ENCODE results near the gene DPH1.

DNA sequence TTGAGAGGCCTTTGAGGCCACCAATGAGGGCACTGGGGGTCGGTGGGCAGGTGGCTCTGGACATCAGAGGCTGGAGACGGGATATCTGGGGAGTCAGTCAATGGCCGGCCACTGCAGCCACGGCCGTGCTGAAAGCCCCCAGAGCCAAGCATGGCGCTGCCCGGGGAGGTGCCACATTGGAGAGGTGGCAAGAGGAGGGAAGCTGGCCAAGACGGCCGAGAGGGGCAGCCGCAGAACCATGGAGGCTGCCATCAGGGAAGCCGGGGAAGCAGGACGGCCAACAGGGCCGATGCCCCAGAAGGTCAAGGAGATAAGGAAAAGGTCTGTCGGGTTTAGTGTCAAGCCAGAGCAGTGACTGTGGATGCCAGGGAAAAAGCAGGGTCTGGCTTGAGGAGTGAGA lies 14.6 kb upstream of the DPH1 start:
- TF ChIP-seq, protein P1, sequence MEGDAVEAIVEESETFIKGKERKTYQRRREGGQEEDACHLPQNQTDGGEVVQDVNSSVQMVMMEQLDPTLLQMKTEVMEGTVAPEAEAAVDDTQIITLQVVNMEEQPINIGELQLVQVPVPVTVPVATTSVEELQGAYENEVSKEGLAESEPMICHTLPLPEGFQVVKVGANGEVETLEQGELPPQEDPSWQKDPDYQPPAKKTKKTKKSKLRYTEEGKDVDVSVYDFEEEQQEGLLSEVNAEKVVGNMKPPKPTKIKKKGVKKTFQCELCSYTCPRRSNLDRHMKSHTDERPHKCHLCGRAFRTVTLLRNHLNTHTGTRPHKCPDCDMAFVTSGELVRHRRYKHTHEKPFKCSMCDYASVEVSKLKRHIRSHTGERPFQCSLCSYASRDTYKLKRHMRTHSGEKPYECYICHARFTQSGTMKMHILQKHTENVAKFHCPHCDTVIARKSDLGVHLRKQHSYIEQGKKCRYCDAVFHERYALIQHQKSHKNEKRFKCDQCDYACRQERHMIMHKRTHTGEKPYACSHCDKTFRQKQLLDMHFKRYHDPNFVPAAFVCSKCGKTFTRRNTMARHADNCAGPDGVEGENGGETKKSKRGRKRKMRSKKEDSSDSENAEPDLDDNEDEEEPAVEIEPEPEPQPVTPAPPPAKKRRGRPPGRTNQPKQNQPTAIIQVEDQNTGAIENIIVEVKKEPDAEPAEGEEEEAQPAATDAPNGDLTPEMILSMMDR (IDR thresholded peaks at IDR 0.05; ENCODE audit: low read depth, low read length, missing input control) = no peak
- TF ChIP-seq, protein P2, sequence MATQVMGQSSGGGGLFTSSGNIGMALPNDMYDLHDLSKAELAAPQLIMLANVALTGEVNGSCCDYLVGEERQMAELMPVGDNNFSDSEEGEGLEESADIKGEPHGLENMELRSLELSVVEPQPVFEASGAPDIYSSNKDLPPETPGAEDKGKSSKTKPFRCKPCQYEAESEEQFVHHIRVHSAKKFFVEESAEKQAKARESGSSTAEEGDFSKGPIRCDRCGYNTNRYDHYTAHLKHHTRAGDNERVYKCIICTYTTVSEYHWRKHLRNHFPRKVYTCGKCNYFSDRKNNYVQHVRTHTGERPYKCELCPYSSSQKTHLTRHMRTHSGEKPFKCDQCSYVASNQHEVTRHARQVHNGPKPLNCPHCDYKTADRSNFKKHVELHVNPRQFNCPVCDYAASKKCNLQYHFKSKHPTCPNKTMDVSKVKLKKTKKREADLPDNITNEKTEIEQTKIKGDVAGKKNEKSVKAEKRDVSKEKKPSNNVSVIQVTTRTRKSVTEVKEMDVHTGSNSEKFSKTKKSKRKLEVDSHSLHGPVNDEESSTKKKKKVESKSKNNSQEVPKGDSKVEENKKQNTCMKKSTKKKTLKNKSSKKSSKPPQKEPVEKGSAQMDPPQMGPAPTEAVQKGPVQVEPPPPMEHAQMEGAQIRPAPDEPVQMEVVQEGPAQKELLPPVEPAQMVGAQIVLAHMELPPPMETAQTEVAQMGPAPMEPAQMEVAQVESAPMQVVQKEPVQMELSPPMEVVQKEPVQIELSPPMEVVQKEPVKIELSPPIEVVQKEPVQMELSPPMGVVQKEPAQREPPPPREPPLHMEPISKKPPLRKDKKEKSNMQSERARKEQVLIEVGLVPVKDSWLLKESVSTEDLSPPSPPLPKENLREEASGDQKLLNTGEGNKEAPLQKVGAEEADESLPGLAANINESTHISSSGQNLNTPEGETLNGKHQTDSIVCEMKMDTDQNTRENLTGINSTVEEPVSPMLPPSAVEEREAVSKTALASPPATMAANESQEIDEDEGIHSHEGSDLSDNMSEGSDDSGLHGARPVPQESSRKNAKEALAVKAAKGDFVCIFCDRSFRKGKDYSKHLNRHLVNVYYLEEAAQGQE (IDR thresholded peaks at IDR 0.05) = no peak
- TF ChIP-seq GABPA (IDR thresholded peaks at IDR 0.05 in 1 of 2, conservative IDR thresholded peaks at IDR 0.05 in 1 of 2) (no peak), SP1 (IDR thresholded peaks at IDR 0.05) (no peak), HNF4A (conservative IDR thresholded peaks at IDR 0.05) (no peak), TAF1 (conservative IDR thresholded peaks at IDR 0.05) (no peak), EGR1 (IDR thresholded peaks at IDR 0.05; ENCODE audit: low read depth in 2 of 2) (no peak), FOXA1 (IDR thresholded peaks at IDR 0.05) (no peak), JUND (IDR thresholded peaks at IDR 0.05) (no peak)
- TF ChIP-seq, protein P3, sequence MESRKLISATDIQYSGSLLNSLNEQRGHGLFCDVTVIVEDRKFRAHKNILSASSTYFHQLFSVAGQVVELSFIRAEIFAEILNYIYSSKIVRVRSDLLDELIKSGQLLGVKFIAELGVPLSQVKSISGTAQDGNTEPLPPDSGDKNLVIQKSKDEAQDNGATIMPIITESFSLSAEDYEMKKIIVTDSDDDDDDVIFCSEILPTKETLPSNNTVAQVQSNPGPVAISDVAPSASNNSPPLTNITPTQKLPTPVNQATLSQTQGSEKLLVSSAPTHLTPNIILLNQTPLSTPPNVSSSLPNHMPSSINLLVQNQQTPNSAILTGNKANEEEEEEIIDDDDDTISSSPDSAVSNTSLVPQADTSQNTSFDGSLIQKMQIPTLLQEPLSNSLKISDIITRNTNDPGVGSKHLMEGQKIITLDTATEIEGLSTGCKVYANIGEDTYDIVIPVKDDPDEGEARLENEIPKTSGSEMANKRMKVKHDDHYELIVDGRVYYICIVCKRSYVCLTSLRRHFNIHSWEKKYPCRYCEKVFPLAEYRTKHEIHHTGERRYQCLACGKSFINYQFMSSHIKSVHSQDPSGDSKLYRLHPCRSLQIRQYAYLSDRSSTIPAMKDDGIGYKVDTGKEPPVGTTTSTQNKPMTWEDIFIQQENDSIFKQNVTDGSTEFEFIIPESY (IDR thresholded peaks at IDR 0.05) = no peak
- TF ChIP-seq, protein P4, sequence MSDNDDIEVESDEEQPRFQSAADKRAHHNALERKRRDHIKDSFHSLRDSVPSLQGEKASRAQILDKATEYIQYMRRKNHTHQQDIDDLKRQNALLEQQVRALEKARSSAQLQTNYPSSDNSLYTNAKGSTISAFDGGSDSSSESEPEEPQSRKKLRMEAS (IDR thresholded peaks at IDR 0.05) = no peak

All from liver (tissue), 3 donors.